NCI-H1105 treated with DMSO at 0.1 percent for 48 hours (cell line): ENCODE data around the gene CFAP100.

ENCODE experiments used
- DNase-seq: peaks from one replicate; lab custom pipeline; 2025; lab: John Stamatoyannopoulos, UW

The CFAP100 gene

GRCh38 chr3:126376444-126376843 is 18.3 kb upstream of the CFAP100 start:
- no peak for DNase-seq

GRCh38 chr3:126377211-126377610 is 17.5 kb upstream of the CFAP100 start:
- no peak for DNase-seq

GRCh38 chr3:126378341-126378751 is 16.4 kb upstream of the CFAP100 start:
- DNase-seq, result no peak

GRCh38 chr3:126380011-126380768 is 14.5 kb upstream of the CFAP100 start:
- no peak for DNase-seq

GRCh38 chr3:126381966-126382365 is 12.7 kb upstream of the CFAP100 start:
- DNase-seq, result no peak

GRCh38 chr3:126389112-126389793 is 5.5 kb upstream of the CFAP100 start:
- DNase-seq, result no peak

- DNase-seq, result no peak
Measured at GRCh38 chr3:126389794-126390146, 4.9 kb upstream of the CFAP100 start.

- DNase-seq, result no peak
Measured at GRCh38 chr3:126390201-126390600, 4.5 kb upstream of the CFAP100 start.

- DNase-seq, result no peak
Measured at GRCh38 chr3:126390751-126391150, 4.0 kb upstream of the CFAP100 start.

GRCh38 chr3:126391631-126392030 is 3.1 kb upstream of the CFAP100 start:
- no peak for DNase-seq

GRCh38 chr3:126392246-126392645 is 2.5 kb upstream of the CFAP100 start:
- no peak for DNase-seq

GRCh38 chr3:126393563-126393962 is 1.1 kb upstream of the CFAP100 start:
- no peak for DNase-seq

GRCh38 chr3:126394977-126395321 is 240 bp downstream of the CFAP100 start:
- no peak for DNase-seq

- DNase-seq, result no peak
Measured at GRCh38 chr3:126395846-126396513, 1.3 kb downstream of the CFAP100 start.

- DNase-seq, result no peak
Measured at GRCh38 chr3:126396536-126396935, 1.8 kb downstream of the CFAP100 start.

GRCh38 chr3:126397610-126398422 is 3.1 kb downstream of the CFAP100 start:
- DNase-seq, result no peak

- no peak for DNase-seq
Measured at GRCh38 chr3:126398423-126399350, 4.0 kb downstream of the CFAP100 start.

GRCh38 chr3:126399351-126399735 is 4.6 kb downstream of the CFAP100 start:
- DNase-seq, result no peak

GRCh38 chr3:126399756-126400155 is 5.0 kb downstream of the CFAP100 start:
- no peak for DNase-seq

GRCh38 chr3:126401611-126402160 is 7.0 kb downstream of the CFAP100 start:
- DNase-seq, result no peak

- no peak for DNase-seq
Measured at GRCh38 chr3:126402178-126402577, 7.5 kb downstream of the CFAP100 start.
